GM19324 (cell line): ENCODE data around the gene UBTD1.
"Not testable (repeated sequence)": the region's sequence is repeated elsewhere in the genome, so short reads cannot be mapped to it uniquely, and the experiment has no call there.

ENCODE experiments used
- ATAC-seq: cut with Tn5 transposase; IDR thresholded peaks from one replicate; pipeline ENCODE4 v1.9.1; 2021; ENCODE audit warnings: mild to moderate bottlenecking, moderate library complexity; ENCODE audit not compliant: unreplicated experiment, low FRiP score

UBTD1 gene

DNA sequence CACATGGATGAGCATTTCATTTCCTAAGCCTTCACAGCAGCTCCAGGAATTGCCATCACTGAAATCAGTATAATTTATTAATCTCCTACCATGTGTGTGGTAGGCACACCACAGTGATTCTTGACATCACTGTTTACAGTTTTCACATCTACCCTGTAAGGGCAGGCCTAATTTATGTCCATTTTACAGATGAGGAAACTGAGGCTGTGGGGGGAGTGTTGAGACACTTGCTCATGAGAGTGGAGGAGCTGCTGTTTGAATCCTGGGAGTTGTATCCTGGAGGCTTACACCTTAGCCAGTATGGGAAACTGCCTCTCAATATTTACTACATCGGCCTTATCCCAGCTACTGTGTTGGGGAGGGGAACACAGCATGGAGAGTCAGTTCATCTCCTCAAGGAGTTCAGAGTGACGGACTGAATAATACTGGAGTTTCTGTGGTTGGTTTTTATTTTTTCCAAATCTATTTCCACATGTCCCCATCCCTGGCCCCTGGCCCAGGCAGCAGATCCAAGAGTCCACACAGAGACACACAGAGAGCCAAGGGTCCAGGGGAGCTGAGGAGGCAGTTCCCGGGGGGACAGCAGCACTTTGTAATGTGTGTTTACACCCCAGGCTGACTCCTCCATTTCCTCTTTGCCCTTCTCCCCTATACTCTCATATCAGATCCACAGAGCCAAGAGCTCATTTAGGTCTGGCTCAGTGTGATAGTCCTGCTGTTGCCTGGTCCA lies 13.2 kb downstream of the UBTD1 start:
- no peak for ATAC-seq

DNA sequence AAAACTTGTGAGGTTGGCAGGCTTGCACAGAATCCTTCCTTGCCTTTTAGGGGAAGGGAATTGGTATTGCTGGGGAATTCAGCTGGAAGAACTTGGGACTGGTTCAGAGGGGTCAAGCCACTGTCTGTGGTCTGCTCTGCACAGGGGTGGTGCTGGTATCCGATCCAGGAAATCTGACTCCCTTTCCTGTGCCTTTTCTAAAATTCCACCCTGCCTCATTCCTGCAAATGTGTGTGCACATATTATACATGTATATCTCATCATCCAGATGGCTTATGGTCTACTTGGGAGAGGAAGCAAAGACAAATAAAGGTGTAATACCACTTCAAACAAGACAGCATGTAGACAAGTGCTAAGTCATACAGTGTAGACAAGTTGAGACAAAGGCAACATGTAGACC lies 14.3 kb downstream of the UBTD1 start:
- no peak for ATAC-seq

DNA sequence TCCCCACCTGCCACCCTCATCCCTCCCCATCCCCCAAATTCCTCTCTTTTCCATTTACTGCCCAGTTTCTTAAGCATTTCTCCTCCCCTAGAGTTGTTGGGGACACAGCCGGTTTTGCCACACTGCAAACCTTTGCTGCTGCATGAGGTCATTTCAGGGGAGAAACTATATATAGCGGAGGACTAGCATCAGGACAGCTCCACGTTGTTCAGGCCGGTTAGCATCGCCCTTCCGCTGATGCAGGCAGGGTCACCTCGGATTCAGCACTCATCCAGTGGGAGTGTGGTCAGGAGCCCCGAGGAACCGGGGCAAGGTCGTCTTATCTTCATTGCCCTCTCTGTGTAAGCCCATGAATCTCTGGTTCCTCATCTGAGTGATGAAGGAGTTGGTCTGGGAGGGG lies 15.6 kb downstream of the UBTD1 start:
- ATAC-seq, result no peak

DNA sequence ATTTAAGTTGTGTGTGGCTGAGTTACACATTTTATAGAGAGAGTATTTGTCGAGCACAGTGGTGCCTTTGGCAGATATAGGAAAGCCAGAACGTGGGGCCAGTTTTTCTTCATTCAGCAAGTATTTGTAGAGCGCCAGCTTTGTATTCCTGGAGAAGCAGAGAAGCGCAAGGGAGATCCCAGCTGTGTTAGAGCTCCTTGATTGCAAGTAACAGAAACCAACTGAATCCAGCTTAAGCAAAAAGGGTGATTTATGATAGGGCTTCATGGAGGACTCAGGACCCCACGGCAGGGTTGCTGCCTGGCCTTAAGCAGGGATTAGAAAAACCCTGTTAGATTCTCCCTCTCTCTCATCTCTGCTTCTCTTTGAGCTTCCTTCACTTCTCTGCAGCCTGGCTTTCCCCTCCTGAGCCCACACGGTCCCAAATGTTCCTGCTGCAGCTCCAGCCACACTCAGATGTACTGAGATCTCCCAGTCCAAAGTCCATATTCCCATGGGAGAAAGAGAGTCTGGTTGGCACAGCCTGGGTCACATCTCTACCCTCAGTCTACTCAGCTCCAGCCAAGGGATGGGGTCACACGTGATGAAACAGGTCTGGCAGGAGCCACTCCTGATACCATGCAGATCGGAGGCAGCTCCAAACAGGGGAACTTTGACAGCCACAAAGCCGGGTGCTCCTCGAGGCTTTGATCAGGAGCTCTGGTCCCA lies 16.7 kb downstream of the UBTD1 start:
- ATAC-seq, result no peak

DNA sequence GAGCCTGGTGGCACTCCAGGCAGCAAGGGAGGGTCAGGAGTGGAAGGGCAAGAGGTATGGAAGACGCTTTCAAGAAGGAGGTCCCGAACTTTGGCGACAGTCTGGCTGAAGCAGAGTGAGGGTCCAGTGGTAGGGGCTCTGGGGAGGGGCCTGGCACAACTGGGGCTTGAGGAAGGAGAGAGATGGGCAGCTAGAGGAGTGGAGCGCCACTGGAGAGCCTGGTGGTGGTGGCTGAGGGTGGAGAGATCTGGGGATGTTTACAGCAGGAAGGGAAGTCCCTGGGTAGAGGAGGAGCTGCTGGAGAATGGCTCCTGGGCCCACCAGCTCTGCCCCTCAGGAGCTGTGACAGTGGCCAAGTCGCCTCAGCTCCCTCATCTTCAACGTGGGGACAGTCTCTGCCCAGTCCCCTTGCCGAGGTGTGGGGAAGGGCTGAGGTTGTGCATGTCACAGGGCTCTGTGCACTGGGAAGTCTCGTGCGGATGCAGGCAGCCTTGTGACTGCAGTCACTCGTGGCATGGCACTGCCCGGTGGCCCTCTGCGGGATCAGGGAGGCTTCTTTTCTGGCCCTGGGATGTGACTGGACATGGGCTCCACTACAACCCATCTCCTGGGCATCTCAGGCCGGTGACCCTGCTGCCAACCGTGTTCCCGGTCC lies 18.5 kb downstream of the UBTD1 start:
- ATAC-seq, result no peak

DNA sequence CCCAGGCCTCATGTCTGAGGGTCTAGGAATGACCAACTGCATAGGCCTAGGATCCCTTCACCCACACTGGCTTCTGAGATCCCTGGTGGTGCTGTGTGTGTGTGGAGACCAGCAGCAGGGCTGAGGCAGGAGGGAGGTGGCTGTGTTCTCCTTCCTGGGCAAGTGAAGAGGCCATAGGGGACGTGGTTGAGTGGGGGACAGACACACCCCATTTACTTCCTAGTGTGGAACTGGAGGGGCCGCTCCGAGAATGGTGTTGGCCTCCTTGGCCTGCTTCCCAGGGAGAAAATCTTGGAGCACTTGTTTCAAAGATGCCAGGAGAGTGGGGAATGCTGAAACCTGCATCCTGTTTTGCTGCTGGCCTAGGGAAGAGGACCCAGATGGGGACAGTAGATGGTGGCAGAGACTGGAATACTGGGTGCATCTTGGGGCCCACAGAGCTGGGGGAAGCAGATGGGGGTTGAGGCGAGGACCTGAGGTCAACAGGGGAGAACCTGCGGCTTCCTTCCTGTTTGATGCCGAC lies 19.1 kb downstream of the UBTD1 start:
- no peak for ATAC-seq

DNA sequence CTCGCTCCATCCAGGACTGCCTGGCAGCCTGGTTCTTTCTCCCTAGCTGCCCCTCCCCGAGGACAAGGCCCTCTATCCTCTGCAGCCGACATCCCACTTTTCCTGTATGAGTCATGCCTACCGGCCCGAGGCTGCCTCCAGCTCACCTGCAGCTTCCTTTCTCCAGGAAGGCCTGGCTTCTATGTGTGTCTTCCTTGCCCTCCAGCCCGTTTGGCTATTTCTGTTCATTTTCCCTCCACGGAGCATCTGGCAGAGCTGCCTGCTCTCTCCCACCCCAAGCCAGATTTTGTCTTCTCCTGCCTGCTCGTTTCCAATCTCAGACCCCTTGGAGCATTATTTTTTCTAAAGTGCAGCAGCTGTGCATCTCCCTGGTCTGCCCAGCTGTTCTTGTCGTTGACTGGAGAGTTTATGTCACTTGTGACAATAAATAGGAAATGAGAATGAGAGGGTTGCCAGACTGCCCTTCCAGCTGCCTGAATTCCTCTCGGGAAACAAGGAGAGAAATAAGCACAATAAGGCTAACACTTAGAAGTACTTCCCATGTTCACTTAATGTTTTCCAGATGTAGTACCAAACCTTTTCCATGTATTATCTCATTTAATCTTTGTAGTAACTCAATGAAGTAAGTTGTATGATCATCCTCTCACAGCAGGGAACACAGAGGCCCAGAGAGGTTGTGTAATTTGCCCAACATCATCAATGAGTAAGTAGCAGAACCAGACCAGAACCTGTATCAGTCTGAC lies 19.7 kb downstream of the UBTD1 start:
- ATAC-seq, result no peak

DNA sequence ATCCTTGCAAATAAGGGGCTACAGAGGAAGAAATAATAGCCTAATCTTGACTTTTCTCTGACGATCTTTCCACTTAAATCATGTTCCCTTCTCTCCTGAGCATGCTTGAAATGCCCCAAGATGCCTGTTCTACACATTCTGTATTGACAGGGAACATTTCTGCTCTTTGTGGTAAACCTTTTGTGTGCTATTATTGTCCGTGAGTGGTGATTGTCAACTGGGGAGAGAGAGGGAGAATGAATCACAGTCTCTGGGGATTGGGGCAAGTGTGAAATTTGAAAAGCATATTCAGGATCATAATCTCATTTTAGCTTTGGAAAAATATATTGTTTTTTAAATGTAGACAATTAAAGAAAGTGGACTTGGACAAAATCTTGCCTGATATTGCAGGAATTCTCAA lies 20.6 kb downstream of the UBTD1 start:
- ATAC-seq, result no peak

DNA sequence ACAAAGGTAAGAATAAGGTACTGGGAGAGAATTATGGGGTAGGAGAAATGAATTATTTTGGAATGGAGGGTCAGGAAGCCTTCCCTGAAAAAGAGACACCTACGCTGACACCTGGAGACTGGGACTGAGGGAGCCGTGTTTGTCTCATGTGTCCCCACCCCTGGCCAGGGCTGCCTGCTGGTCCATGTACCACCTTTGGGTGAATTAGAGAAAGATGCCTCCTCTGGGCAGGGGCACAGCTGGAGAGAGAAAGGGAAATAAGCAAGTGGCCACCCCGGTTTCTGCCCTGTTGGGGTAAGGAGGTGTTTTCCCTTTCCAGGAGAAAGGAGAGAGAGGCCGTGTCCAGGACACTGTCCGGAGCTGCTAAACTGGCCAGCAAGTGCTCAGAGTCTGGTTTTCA lies 21.8 kb downstream of the UBTD1 start:
- no peak for ATAC-seq

DNA sequence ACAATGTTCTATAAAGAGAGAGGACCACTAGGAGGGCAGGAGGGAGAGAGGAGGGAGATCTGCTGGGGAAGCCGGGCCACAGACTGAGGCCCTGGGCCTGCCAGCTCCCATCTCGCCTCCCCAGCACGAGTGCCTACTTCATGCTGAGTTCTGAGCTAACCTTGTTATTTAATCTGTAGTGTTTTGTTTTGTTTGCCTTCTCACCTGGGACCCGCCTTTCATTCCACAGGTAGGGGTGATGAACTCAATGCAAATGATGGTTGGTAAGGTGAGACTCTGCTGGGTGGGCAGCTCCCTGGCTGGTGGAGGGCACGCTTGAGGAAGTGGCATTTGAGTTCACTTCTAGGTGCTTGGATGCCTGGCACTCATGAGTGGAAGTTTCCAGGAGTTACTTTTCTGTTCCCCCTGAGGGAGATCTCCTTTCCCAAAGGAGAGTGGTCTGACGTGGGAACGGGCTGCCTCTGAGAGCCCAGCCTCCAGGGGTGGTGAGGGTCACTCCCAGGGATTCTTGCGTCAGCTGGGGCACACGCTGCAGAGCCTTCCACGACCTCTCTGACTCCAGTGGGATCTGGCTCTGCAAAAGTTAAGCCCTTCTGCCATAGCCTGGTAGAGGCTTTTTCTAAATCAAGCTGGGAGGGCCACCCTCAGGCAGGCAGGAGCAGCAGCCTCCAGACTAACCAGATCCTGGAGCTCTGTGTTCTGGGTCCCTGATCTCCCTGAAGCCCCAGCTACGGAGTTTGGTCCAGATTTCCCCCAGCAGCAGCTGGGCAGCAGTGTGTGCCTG lies 22.4 kb downstream of the UBTD1 start:
- no peak for ATAC-seq

DNA sequence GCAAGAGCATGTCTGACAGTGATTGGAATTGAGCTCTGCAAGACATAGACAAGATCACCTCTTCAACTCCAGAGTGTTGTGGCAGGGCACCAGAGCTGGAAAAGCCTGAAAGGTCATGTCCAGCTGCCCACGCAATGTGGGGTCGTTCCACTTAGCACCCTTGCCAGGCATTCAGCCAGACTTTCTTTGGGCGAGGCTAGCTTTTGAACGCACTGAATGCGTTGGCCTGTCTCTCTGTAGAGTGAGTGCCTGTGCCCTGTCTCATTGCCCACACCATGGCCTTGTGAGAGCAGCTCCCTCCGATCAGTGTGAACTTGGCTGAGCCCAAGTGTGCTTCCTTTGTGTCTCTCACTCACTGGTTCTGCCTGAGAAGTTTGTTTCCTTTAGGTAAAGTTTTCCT lies 23.3 kb downstream of the UBTD1 start:
- no peak for ATAC-seq

DNA sequence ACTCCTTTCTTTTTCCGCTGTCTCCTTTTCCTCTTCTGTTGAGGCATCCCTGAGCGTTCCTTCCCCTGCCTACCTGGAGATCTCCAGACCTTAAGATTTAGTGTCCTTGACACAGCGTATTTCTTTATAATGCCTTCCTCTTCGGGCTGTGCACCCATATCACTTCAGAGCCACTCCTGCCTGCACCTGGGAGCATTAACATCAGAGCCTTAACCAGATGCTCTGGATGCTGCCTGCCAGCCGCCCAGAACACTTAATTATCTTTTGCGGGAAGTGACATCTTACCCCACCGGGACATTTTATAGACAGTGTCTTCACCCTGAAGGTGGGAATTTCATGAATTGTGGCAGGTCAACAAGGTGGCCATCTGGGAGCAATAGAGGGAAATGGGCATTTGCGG lies 24.2 kb downstream of the UBTD1 start:
- no peak for ATAC-seq

DNA sequence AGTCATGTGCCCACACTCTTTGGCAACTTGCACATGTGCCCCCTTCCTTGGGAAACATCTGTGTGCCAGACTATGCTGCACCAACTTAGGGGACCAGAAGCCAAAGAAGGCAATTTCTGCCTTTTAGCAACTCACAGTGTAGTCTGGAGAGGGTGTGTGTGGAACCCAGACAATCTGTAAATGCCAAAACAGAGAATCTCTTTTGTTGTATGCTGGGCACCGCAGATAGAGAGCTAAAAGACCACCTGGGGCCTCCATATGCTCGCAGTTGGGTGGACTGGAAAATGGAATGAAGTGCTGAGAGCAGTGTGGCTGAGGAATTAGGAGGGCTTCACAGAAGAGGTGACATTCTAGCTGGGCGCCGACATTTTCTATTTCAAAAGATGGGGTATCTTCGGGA lies 26.4 kb downstream of the UBTD1 start:
- no peak for ATAC-seq

DNA sequence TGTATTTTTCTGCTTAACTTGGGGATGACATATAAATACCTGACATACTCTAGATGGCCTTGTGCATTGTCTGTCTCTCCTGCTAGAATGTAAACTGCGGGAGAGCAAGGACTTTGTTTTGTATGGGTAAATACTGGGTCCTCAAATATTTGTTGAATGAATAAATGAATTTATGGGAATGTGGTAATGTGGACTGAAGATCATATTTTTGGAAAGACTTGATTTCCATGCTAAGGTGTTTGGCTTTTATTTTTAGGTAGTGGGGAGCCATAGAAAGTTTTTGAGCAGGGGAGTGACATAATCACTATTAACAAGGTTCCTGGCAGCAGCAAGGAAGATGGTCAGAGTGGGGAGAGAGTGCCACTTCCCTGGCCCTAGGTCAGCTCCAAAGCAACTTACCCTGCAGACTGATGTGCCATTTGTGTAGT lies 27.0 kb downstream of the UBTD1 start:
- ATAC-seq, result no peak

DNA sequence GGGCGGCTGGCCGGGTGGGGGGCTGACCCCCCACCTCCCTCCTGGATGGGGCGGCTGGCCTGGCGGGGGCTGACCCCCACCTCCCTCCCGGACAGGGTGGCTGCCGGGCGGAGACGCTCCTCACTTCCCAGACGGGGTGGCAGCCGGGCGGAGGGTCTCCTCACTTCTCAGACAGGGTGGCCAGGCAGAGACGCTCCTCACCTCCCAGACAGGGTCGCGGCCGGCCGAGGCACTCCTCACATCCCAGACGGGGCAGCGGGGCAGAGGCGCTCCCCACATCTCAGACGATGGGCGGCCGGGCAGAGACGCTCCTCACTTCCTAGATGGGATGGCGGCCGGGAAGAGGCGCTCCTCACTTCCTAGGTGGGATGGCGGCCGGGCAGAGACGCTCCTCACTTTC lies 30.2 kb downstream of the UBTD1 start:
- ATAC-seq, result not testable (repeated sequence)

DNA sequence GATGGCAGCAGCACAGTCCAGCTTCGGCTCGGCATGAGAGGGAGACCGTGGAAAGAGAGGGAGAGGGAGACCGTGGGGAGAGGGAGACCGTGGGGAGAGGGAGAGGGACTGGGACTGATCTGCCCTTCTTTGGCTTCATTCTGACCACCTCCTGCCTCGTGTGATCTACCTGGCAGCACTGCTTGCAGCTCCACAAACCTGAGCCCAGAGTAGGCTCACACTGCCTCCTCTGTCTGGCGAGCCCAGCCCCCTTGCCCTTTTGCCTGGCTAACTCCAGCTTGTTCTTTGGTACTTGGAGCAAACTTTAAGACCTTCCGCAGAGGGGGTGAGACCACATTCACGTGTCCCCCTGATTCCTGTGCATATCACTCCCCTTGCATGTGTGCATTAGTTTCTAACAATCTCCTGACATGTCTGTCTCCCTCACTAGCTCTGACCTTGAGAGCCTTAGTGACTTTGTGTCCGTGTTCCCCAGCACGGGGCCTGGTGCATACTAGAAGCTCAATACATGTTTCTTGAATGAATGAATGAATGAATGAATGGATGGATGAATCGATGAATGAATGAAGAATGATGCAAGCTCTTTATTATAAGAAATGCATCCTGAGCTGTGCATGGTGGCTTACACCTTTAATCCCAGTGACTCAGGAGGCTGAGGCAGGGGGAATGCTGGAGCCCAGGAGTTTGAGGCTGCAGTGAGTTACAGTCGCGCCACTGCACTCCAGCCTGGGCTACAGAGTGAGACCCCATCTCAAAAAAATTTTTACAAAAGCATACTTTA lies 31.2 kb downstream of the UBTD1 start:
- ATAC-seq, result no peak

DNA sequence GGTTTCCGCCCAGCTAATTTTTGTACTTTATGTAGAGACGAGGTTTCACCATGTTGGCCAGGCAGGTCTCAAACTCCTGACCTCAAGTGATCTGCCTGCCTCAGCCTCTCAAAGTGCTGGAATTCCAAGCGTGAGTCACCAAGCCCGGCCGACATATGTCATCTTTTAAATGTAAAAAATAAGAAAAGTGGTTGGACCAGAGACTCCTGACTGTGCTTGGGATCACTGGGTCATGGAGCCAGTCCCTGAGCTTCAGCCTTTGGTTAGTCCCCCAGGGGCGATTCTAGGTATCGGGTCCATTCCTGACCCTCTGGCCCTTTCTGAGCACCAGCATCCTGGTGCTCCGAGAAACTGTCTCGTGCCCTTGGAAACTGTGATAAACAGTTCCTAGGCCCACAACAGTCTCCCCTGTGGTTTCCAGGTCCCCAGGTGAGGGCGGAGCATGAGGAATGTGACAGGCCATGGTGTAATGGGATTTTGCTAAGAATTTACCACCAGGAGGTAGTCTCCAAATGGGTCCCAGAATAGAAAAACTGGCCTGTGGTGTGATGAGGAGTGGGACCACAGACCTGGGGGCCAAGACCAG lies 32.8 kb downstream of the UBTD1 start:
- no peak for ATAC-seq

DNA sequence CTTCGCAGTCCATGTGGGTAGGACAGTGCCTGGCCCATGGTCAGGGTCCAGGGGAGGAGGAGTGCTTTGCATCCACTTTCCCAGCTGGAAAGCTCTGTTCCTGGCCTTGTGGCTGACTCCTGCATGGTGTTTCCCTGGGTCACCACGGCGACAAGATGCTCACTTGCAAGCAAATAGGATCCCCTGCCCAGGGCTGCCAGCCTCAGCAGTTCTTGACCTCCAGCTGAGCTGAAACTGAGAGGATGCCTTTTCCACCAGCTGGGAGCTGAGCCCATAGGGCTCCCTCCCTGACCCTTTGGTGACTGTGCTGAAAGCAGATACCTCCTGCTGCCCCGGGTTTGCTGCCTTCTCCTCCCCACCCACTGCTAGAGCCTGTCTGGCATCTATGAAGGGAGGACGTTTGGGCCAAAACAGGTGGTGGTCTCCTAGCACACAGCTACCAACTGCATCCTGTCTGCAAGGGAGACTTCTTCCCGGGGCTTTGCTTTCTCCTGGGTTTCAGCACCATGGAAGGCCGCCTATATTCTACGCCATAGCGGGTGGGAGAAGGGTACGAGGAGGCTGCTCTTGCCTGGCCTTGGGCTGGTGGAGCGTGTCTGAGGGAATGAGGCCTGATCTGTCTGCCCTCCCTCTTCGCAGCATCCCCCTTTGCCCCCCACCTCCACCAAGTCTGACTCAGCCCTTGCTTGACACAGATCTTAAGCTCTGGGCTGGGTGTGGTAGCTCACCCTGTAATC lies 34.4 kb downstream of the UBTD1 start:
- ATAC-seq, result no peak
